ENCODE results near the gene CD109.

Gene CD109

GRCh38 chr6:73728548-73729205, 32.7 kb downstream of the CD109 start:
- DNase-seq: no peak

GRCh38 chr6:73731285-73731684, 35.3 kb downstream of the CD109 start:
- no peak for DNase-seq

GRCh38 chr6:73732845-73733675, 37.1 kb downstream of the CD109 start:
- peak; percentile 61 for DNase-seq

- no peak for DNase-seq
Measured at GRCh38 chr6:73733791-73734190, 37.8 kb downstream of the CD109 start.

- DNase-seq: no peak
Measured at GRCh38 chr6:73734832-73735453, 38.9 kb downstream of the CD109 start.

GRCh38 chr6:73738367-73739028, 42.5 kb downstream of the CD109 start:
- DNase-seq: no peak

GRCh38 chr6:73739096-73739495, 43.1 kb downstream of the CD109 start:
- DNase-seq: no peak

GRCh38 chr6:73742433-73742832, 46.4 kb downstream of the CD109 start:
- DNase-seq: no peak

- DNase-seq: no peak
Measured at GRCh38 chr6:73743081-73743480, 47.1 kb downstream of the CD109 start.

GRCh38 chr6:73743556-73743955, 47.6 kb downstream of the CD109 start:
- no peak for DNase-seq

- DNase-seq: no peak
Measured at GRCh38 chr6:73746787-73747186, 50.8 kb downstream of the CD109 start.

GRCh38 chr6:73747289-73747688, 51.3 kb downstream of the CD109 start:
- DNase-seq: no peak

- no peak for DNase-seq
Measured at GRCh38 chr6:73752943-73753342, 56.9 kb downstream of the CD109 start.

- no peak for DNase-seq
Measured at GRCh38 chr6:73766040-73766439, 70.0 kb downstream of the CD109 start.

- no peak for DNase-seq
Measured at GRCh38 chr6:73768558-73768957, 72.6 kb downstream of the CD109 start.

- DNase-seq: no peak
Measured at GRCh38 chr6:73769976-73770375, 74.0 kb downstream of the CD109 start.

GRCh38 chr6:73774311-73774774, 78.3 kb downstream of the CD109 start:
- DNase-seq: no peak

GRCh38 chr6:73779943-73780342, 83.9 kb downstream of the CD109 start:
- no peak for DNase-seq

- DNase-seq: no peak
Measured at GRCh38 chr6:73782911-73783310, 86.9 kb downstream of the CD109 start.

GRCh38 chr6:73784726-73785505, 88.9 kb downstream of the CD109 start:
- no peak for DNase-seq

GRCh38 chr6:73790574-73790973, 94.6 kb downstream of the CD109 start:
- DNase-seq: no peak

GRCh38 chr6:73791336-73791735, 95.3 kb downstream of the CD109 start:
- DNase-seq: no peak

- DNase-seq: no peak
Measured at GRCh38 chr6:73792738-73793137, 96.7 kb downstream of the CD109 start.

Measured in CD4-positive, alpha-beta T cell treated with Interleukin-15 for 1 hour (primary cell).